ENCODE measurements around the gene PNKP.

The PNKP gene

GRCh38 chr19:49889687-49890348 lies 22.4 kb upstream of the PNKP start:
- peak; percentile 72 for DNase-seq

GRCh38 chr19:49889038-49889686 lies 21.8 kb upstream of the PNKP start:
- DNase-seq: no peak

DNA sequence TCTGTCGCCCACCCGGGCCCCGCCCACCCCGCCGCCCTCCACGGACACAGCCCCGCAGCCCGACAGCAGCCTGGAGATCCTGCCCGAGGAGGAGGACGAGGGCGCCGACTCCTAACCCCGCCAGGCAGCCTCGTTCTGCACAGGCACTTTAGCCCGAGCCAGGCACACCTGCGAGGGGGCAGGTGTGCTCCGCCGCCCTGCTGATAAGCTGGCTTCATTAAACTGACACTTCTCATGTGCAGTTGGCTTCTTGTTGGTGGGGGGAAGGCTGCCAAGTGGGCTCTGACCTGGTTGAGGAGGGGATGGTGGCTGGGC lies 21.1 kb upstream of the PNKP start:
- no peak for DNase-seq

GRCh38 chr19:49887665-49888509 lies 20.5 kb upstream of the PNKP start:
- DNase-seq: no peak

DNA sequence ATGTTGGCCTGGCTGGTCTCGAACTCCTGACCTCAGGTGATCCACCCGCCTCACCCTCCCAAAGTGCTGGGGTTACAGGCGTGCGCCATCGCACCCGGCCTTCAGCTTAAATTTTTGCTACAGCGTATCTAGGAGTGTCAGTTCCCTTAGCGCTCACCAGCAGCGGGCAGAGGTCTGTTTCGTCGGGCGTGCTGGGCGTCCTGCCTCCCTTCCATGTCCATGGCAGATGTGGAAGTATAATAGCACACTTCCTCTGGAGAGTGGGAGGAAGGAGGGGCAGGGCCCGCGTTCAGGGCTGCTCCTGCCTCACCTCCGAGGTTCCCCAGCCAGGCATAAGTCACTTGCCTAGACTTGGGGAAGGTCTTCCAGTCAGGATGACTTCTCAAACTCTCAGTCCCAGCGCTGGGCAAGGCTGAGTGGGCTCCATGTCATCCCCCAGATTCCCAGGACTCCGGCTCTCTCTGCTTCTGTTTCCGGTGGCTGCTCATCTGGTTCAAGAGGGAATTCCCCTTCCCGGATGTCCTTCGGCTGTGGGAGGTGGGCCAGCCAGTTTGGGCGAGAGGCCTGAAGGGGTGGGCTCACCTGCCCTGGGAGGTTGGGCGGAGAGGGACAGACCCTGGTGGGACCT lies 19.8 kb upstream of the PNKP start:
- DNase-seq: no peak

DNA sequence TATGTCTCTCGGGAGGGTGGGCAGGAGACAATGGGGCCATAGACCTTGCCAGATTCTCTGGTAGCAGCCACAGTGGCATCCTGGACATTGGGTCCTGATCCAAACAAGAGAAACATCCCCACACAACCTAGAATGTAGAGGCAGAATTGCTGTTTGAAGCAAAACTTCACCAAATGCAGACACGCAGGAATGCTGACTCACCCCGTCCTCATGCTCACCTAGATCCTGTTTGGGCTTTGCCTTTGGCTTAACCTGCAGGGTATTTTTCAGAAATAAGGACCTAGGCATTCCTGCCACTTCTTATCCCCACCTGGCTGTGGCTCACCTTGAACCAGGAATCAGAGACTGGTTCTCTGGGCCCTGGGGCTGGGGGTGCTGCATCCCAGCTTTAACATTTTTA lies 17.4 kb upstream of the PNKP start:
- no peak for DNase-seq

GRCh38 chr19:49884109-49884508 lies 16.7 kb upstream of the PNKP start:
- no peak for DNase-seq

DNA sequence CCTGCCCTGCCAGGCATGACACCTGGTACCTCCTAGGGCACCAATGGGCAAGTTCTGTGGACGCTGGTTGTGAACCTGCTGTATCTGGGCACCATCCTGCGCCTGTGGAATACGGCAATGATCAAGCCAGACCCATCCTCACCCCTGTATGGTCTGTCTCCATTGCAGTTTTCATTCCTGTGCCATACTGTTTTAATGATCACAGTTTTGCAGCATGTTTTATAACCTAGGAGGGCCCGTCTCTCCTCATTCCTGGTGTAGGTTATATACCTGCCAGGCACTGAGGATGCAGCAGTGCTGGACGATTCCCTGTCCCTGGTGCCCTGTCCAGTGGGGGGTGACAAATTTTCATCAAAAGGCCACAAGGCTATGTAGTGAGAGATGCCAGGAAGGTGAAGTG lies 15.7 kb upstream of the PNKP start:
- no peak for DNase-seq

GRCh38 chr19:49882643-49883042 lies 15.3 kb upstream of the PNKP start:
- DNase-seq: no peak

GRCh38 chr19:49881672-49882394 lies 14.5 kb upstream of the PNKP start:
- DNase-seq: no peak

DNA sequence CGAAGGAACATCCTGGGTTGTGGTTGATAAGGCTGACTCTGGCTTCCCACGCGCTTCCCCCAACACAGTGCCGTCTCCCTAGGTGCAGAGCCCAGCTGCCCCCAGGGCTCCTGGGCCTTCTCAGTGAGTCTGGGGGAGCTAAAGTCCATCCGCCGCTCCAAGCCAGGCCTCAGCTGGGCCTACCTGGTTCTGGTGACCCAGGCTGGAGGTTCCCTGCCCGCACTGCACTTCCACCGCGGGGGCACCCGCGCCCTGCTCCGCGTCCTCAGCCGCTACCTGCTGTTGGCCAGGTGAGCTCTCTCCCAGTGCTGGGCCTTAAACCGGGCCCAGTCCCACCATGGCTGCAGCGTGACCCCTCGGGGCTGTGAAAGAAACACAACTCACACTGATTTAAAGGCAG lies 13.8 kb upstream of the PNKP start:
- DNase-seq: no peak

DNA sequence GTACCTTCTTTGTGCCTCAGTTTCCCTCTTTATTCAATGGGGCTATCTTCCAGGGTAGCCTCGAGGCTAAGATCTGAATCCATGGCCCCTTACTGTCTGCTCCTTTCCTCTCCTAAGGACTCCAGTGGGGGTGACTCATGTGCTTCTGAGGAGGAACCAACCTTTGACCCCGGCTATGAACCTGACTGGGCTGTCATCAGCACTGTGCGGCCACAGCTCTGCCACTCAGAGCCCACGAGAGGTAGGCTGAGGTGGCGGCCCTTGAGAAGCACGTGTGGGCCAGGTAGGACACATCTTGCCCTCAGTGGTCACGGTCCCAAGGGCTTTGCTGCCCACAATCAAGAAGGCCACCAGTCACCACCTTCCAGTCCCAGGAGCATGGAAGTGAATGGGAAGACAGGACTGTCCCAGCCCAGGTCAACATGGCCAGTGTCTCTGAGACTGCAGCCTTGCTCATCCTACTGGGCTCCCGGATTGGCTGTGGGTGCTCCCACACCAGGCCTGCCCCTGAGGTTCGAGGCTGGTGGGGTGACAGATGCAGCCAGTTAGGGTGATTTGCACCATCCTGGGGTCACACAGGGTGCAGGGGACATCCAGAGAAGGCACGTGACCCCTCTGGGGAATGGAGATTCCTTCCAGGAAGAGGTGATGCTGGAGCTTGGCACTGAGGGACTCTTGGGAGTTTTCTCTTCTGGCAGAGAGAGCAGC lies 12.9 kb upstream of the PNKP start:
- no peak for DNase-seq

DNA sequence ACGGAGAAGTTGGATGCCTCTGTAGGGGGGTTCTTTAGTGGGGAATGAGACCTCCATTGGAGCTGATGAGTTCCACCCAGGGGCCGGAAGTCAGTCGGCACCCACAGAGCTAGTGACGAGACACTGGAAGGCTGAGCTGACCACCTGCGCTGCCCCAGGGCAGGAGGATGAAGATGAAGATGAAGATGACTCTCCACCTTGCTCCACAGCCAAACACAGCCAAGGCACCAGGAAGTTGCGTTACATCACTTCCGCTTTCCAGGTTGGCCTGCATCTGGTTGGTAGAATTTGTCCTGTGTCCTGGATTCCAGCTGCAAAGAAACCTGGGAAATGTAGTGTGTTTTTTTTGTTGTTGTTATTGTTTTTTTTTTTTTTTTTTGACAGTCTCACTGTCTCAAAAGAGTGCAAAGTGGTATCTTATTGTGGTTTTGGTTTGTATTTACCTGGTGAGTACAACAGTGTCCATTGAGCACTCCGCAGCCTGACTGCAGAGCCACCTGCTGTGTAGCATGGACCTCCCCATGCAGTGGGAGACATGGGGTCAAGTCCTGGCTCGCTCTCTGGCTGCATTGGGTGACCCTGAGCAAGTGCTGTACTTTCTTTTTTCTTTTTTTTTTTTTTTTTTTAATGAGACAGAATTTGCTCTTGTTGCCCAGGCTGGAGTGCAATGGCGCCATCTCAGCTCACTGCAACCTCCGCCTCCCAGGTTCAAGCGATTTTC lies 12.0 kb upstream of the PNKP start:
- DNase-seq: no peak

GRCh38 chr19:49878744-49879070 lies 11.3 kb upstream of the PNKP start:
- no peak for DNase-seq

- DNase-seq: peak; percentile 99
Observed at GRCh38 chr19:49877879-49878743, 10.7 kb upstream of the PNKP start.

DNA sequence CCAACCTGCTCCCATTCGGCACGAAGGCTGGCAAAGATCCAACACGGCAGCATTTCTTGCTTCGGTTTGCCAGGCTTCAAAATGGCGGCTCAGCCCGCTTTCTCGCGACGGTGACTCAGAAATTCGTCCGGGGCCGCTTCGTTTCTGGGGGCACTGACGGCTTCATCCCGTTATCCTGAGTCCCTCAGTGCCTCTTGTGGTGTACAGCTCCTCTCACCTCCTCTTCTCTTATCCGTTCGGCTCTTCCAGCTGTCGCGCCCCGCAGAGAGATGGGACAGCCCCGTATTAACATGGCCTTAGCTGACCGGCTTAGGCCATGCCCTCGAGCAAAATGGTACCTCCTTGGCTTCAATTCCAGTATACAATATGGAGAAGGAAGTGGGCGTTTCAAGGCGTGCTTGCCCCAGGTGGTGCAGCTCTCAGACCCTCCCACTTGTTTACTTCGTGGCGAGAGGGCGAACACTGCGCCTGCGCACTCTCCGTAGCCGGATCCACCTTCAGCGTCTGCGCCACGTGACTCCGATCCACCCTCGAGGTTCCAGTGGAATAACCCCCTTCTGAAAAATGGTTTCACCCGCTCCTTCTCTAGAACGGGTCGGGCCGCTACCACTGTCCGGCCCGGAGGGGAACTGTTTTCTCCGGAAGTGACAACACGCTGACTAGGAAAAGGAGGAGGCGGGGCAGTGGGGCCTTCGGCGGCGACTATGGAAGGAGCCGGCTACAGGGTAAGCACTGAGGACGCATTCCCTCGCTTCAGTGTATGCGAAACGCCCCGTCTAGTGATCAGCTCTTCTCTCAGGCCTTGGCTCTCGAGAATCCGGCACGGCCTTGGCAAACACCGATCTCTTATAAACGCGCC lies 9.9 kb upstream of the PNKP start, which contains the start of the genes AKT1S1 and TBC1D17:
Gene AKT1S1 (minus strand): TSS at position 336 of the 859 bp plus-strand sequence. CDS start 4,060 bp downstream, outside the sequence.
Gene TBC1D17 (plus strand): TSS at position 683 of the 859 bp plus-strand sequence. CDS start 22 bp downstream, at position 705.
- peak; percentile 95 for DNase-seq

- DNase-seq: peak; percentile 96
Observed at GRCh38 chr19:49876422-49877019, 9.1 kb upstream of the PNKP start.

GRCh38 chr19:49875857-49876421 lies 8.6 kb upstream of the PNKP start:
- DNase-seq: peak; percentile 55

- DNase-seq: no peak
Observed at GRCh38 chr19:49875177-49875576, 7.8 kb upstream of the PNKP start.

Measured in stimulated activated CD4-positive, alpha-beta T cell treated with anti-CD3 and anti-CD28 coated beads, Interleukin-12 subunit alpha, Interleukin-12 subunit beta, amount 100 ng/mL, for 4 hours (primary cell).